GM12878 (cell line): ENCODE results near the gene LRRC56.

ENCODE experiments used
- CBX5 ChIP-seq: sonication (generic); IDR thresholded peaks from 2 replicates; pipeline ENCODE4 v1.6.1; 2016; ENCODE audit warnings: low read depth, moderate library complexity, mild to moderate bottlenecking, inconsistent platforms
- CHD2 ChIP-seq: IDR thresholded peaks from 2 replicates; pipeline ENCODE4 v1.6.1; 2011; ENCODE audit warnings: low read depth, low read length, improper control_type of control experiment, borderline replicate concordance
- CHD4 ChIP-seq: fragments of 200-600 bp; sonication (generic); IDR thresholded peaks from 2 replicates; pipeline ENCODE4 v1.6.1; 2016; ENCODE audit warnings: mild to moderate bottlenecking
- CREM ChIP-seq: IDR thresholded peaks from 2 replicates; pipeline ENCODE4 v1.6.1; 2014; ENCODE audit warnings: antibody characterized with exemption, low read depth
- CTCF ChIP-seq, 3 experiments: IDR thresholded peaks in 2 of 3; conservative IDR thresholded peaks in 1 of 3; 2 replicates each; pipeline ENCODE4 v1.5.1; 2011; ENCODE audit warnings: low read depth in 3 of 3, low read length in 3 of 3, mild to moderate bottlenecking in 3 of 3, control low read depth in 2 of 3, moderate library complexity in 2 of 3, inconsistent platforms in 1 of 3, mixed read lengths in 1 of 3; ENCODE audit not compliant: control insufficient read depth in 2 of 3, insufficient read depth in 1 of 3; ENCODE audit errors: extremely low read depth in 1 of 3
- EP300 ChIP-seq, 2 experiments: fragments of 150-350 bp in 1 of 2; IDR thresholded peaks; 2 replicates each; pipeline ENCODE4 v1.6.1; 2011 to 2012; ENCODE audit warnings: low read depth in 2 of 2, low read length in 2 of 2, borderline replicate concordance in 1 of 2, improper control_type of control experiment in 1 of 2, inconsistent platforms in 1 of 2; ENCODE audit not compliant: control insufficient read depth in 1 of 2
- FOS ChIP-seq: IDR thresholded peaks from 3 replicates; pipeline ENCODE4 v1.6.1; 2011; ENCODE audit warnings: borderline replicate concordance; ENCODE audit not compliant: insufficient read length; ENCODE audit errors: extremely low read depth
- FOXM1 ChIP-seq: IDR thresholded peaks from 2 replicates; pipeline ENCODE4 v1.6.1; 2012; ENCODE audit warnings: low read depth, mild to moderate bottlenecking, inconsistent platforms, low read length, moderate library complexity
- HDAC2 ChIP-seq: fragments of 200-600 bp; sonication (generic); IDR thresholded peaks from 2 replicates; pipeline ENCODE4 v1.6.1; 2017
- POLR2AphosphoS5 ChIP-seq: IDR thresholded peaks from 2 replicates; pipeline ENCODE4 v1.6.1; 2011; ENCODE audit warnings: mild to moderate bottlenecking, low read length, inconsistent platforms
- TF ChIP-seq, protein P1 (sequence below): fragments of 450-650 bp; IDR thresholded peaks from 2 replicates; pipeline ENCODE4 v1.6.1; 2017; ENCODE audit warnings: mild to moderate bottlenecking
- TF ChIP-seq, protein P2 (sequence below): IDR thresholded peaks from 2 replicates; pipeline ENCODE4 v1.6.1; 2012; ENCODE audit warnings: low read length, inconsistent platforms

DNA sequence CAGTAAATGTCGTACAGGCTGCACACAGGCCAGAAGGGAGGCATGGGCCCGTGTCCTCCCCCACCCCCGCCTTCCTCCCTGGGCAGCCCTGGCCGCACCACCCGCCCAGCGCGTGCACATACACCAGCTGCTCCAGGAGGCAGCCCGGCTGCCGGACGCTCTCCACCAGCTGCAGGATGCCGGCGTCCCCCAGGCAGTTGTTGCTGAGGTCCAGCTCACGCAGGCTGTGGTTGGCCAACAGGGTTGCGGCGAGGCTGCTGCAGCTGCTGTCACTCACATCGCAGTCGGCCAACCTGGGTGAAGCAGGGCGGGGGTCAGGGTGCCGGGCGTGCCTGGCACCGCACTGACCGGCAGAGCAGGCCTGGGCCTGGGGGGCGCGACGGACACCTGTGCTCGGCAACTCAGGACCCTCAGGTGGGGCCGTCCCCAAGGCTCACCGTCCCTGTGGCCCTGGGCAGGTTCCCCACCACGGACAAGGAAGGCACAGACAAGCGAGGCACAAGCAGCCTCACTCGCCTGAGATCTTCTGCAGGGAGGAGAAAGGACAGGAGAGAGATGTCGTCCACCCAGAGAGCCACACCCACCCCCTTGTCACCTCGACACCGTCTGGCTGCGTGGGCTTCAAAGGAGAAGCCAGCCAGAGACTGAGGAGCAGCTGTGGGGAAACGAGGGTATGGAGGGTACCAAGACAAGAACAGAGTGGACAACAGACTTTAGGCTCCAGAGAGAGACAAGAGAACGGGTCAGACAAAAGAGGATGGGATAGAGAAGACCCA is 42.4 kb upstream of the LRRC56 start:
- no peak for TF ChIP-seq CHD2
- no peak for TF ChIP-seq CBX5
- no peak for TF ChIP-seq CTCF (IDR thresholded peaks at IDR 0.05 in 2 of 3, conservative IDR thresholded peaks at IDR 0.05 in 1 of 3; ENCODE audit: control insufficient read depth in 2 of 3, extremely low read depth in 1 of 3, insufficient read depth in 1 of 3, low read depth in 3 of 3, low read length in 3 of 3)
- TF ChIP-seq EP300 (IDR thresholded peaks at IDR 0.05; ENCODE audit: borderline replicate concordance in 1 of 2, control insufficient read depth in 1 of 2, low read depth in 2 of 2, low read length in 2 of 2): no peak
- TF ChIP-seq CREM: no peak
- no peak for TF ChIP-seq CHD4
- no peak for TF ChIP-seq FOXM1
- TF ChIP-seq FOS: no peak
- no peak for TF ChIP-seq POLR2AphosphoS5
- TF ChIP-seq HDAC2: no peak
- TF ChIP-seq, protein P1, sequence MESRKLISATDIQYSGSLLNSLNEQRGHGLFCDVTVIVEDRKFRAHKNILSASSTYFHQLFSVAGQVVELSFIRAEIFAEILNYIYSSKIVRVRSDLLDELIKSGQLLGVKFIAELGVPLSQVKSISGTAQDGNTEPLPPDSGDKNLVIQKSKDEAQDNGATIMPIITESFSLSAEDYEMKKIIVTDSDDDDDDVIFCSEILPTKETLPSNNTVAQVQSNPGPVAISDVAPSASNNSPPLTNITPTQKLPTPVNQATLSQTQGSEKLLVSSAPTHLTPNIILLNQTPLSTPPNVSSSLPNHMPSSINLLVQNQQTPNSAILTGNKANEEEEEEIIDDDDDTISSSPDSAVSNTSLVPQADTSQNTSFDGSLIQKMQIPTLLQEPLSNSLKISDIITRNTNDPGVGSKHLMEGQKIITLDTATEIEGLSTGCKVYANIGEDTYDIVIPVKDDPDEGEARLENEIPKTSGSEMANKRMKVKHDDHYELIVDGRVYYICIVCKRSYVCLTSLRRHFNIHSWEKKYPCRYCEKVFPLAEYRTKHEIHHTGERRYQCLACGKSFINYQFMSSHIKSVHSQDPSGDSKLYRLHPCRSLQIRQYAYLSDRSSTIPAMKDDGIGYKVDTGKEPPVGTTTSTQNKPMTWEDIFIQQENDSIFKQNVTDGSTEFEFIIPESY: no peak
- TF ChIP-seq, protein P2, sequence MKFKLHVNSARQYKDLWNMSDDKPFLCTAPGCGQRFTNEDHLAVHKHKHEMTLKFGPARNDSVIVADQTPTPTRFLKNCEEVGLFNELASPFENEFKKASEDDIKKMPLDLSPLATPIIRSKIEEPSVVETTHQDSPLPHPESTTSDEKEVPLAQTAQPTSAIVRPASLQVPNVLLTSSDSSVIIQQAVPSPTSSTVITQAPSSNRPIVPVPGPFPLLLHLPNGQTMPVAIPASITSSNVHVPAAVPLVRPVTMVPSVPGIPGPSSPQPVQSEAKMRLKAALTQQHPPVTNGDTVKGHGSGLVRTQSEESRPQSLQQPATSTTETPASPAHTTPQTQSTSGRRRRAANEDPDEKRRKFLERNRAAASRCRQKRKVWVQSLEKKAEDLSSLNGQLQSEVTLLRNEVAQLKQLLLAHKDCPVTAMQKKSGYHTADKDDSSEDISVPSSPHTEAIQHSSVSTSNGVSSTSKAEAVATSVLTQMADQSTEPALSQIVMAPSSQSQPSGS: no peak
